HepG2 (cell line): ENCODE data around the gene FGF23. TPM values are rescaled to one million over a fixed set of nuclear protein-coding genes. Genes with fewer than 3 reads are reported as not detected.
A peak's percentile ranks its signal among the peaks of the same experiment; 100 is the strongest.

Experiments used
- ATAC-seq: fragments of 200-7000 bp; cut with Tn5 transposase; 3 replicates; pipeline ENCODE4 v1.9.1; 2020; ENCODE audit warnings: mild to moderate bottlenecking, moderate library complexity
- BruUV-seq: library from RNA; stranded (reverse); fragments of 400-500 nt; replicated peaks from 2 replicates; lab custom pipeline; 2021; lab: Mats Ljungman, UMichigan
- CTCF ChIA-PET: fragments of 300-600 bp; formaldehyde crosslinking; extraction: SDS; loops from one replicate; lab custom pipeline; 2021; ENCODE audit warnings: low total read pairs, inconsistent platforms, low intra/inter-chr PET ratio; lab: Yijun Ruan, JAX
- POLR2A ChIA-PET: fragments of 350-600 bp; sonication (Branson Sonifier 250); formaldehyde crosslinking; loops from one replicate; lab custom pipeline; 2020; ENCODE audit warnings: antibody characterized with exemption, inconsistent platforms; lab: Yijun Ruan, JAX
- DNase-seq: peaks from one replicate; pipeline ENCODE4 v3.0.0-alpha.2; 2015; ENCODE audit warnings: low spot score
- FAIRE-seq: peaks from 3 replicates; lab custom pipeline; 2011; peaks lifted over from hg19 to GRCh38; lab: Jason Lieb, UNC
- H2AFZ ChIP-seq: one replicate; pipeline ENCODE4 v1.6.1; 2011; ENCODE audit warnings: low read length, inconsistent platforms
- H3K27ac ChIP-seq: fragments of 300-600 bp; 3 replicates; pipeline ENCODE4 v1.8.0; 2011; ENCODE audit warnings: mixed run types, mild to moderate bottlenecking, mixed read lengths, low read length, inconsistent platforms; ENCODE audit not compliant: insufficient read depth; ENCODE audit errors: extremely low read length
- H3K27me3 ChIP-seq, 2 experiments: fragments of 200-600 bp in 1 of 2; 2 replicates in 1 of 2; 3 replicates in 1 of 2; pipeline versions ENCODE4 v1.6.0 to v1.8.0; 2011; ENCODE audit warnings: low read length in 2 of 2, mild to moderate bottlenecking in 2 of 2, moderate library complexity in 2 of 2, inconsistent platforms in 1 of 2; ENCODE audit not compliant: insufficient read depth in 2 of 2, control insufficient read depth in 1 of 2
- H3K36me3 ChIP-seq, 2 experiments: fragments of 200-600 bp in 1 of 2; replicated peaks in 1 of 2; 2 replicates in 1 of 2; 3 replicates in 1 of 2; pipeline versions ENCODE4 v1.5.1 to v1.8.0; 2011; ENCODE audit warnings: low read length in 2 of 2, inconsistent platforms in 1 of 2; ENCODE audit not compliant: insufficient read depth in 2 of 2, control insufficient read depth in 1 of 2
- H3K4me1 ChIP-seq: 2 replicates; pipeline ENCODE4 v1.5.1; 2012; ENCODE audit warnings: low read length, inconsistent platforms; ENCODE audit not compliant: insufficient read depth
- H3K4me2 ChIP-seq: 2 replicates; pipeline ENCODE4 v1.6.0; 2011; ENCODE audit warnings: low read depth, low read length, inconsistent platforms
- H3K4me3 ChIP-seq, 3 experiments: fragments of 200-600 bp in 1 of 3; sonication (generic), shearing (Covaris generic) in 1 of 3; replicated peaks in 1 of 3; 2 replicates each; pipeline ENCODE4 v1.5.1; 2011 to 2016; ENCODE audit warnings: low read length in 3 of 3, inconsistent platforms in 2 of 3, low read depth in 2 of 3, mild to moderate bottlenecking in 2 of 3, control low read depth in 1 of 3, mixed read lengths in 1 of 3; ENCODE audit not compliant: insufficient read depth in 1 of 3
- H3K79me2 ChIP-seq: one replicate; pipeline ENCODE4 v1.6.1; 2011; ENCODE audit warnings: low read length, inconsistent platforms; ENCODE audit not compliant: insufficient read depth
- H3K9ac ChIP-seq: 2 replicates; pipeline ENCODE4 v1.6.0; 2011; ENCODE audit warnings: mild to moderate bottlenecking, low read depth, low read length, inconsistent platforms; ENCODE audit not compliant: insufficient read depth
- H3K9me3 ChIP-seq: 2 replicates; pipeline ENCODE4 v1.5.1; 2012; ENCODE audit warnings: mild to moderate bottlenecking, low read length
- H4K20me1 ChIP-seq: 2 replicates; pipeline ENCODE4 v1.6.0; 2011; ENCODE audit warnings: inconsistent platforms, mild to moderate bottlenecking, low read length, moderate library complexity; ENCODE audit not compliant: insufficient read depth
- AFF4 ChIP-seq: sonication (generic); formaldehyde crosslinking; IDR thresholded peaks from 2 replicates; pipeline ENCODE4 v1.4.0; 2020; ENCODE audit warnings: missing genetic modification reagents
- CTCF ChIP-seq: sonication (generic); formaldehyde crosslinking; IDR thresholded peaks from 2 replicates; pipeline ENCODE4 v1.5.0; 2020; ENCODE audit warnings: mild to moderate bottlenecking, missing genetic modification reagents, moderate library complexity
- MAFF ChIP-seq: IDR thresholded peaks from 2 replicates; pipeline ENCODE4 v1.6.1; 2011; ENCODE audit warnings: low read depth, low read length, improper control_type of control experiment
- MAFK ChIP-seq, 2 experiments: IDR thresholded peaks in 1 of 2; conservative IDR thresholded peaks in 1 of 2; 2 replicates each; pipeline ENCODE4 v1.6.1; 2011; ENCODE audit warnings: improper control_type of control experiment in 2 of 2, low read length in 2 of 2
- MBNL3 ChIP-seq: fragments of 250-450 bp; sonication (Bioruptor Pico); conservative IDR thresholded peaks from 2 replicates; pipeline ENCODE4 v1.8.0; 2022; ENCODE audit warnings: mild to moderate bottlenecking, inconsistent platforms
- MIER2 ChIP-seq: IDR thresholded peaks from 2 replicates; pipeline ENCODE4 v1.6.1; 2016; ENCODE audit warnings: missing biosample characterization, missing genetic modification reagents
- MIER3 ChIP-seq: IDR thresholded peaks from 2 replicates; pipeline ENCODE4 v1.6.1; 2016; ENCODE audit warnings: missing compliant biosample characterization, borderline replicate concordance
- NR2F1 ChIP-seq, 2 experiments: fragments of 450-650 bp in 1 of 2; formaldehyde crosslinking in 1 of 2; IDR thresholded peaks; 2 replicates each; pipeline versions ENCODE4 v1.5.0 to v1.6.1; 2016 to 2020; ENCODE audit warnings: mild to moderate bottlenecking in 1 of 2, missing compliant biosample characterization in 1 of 2, missing genetic modification reagents in 1 of 2, moderate library complexity in 1 of 2
- PITX1 ChIP-seq: sonication (generic); formaldehyde crosslinking; IDR thresholded peaks from 2 replicates; pipeline ENCODE4 v1.5.1; 2020; ENCODE audit warnings: mild to moderate bottlenecking, missing genetic modification reagents
- SP4 ChIP-seq: sonication (generic); formaldehyde crosslinking; IDR thresholded peaks from 2 replicates; pipeline ENCODE4 v1.8.1; 2023; ENCODE audit warnings: mild to moderate bottlenecking, missing genetic modification reagents
- YEATS4 ChIP-seq: sonication (generic); formaldehyde crosslinking; IDR thresholded peaks from 2 replicates; pipeline ENCODE4 v1.4.0; 2020; ENCODE audit warnings: missing genetic modification reagents, borderline replicate concordance
- ZNF331 ChIP-seq: sonication (generic); formaldehyde crosslinking; IDR thresholded peaks from 2 replicates; pipeline ENCODE4 v1.4.0; 2020; ENCODE audit warnings: missing genetic modification reagents
- ZNF354B ChIP-seq: sonication (generic); formaldehyde crosslinking; IDR thresholded peaks from 2 replicates; pipeline ENCODE4 v1.8.0; 2022; ENCODE audit warnings: mild to moderate bottlenecking, missing genetic modification reagents
- ZNF530 ChIP-seq: sonication (generic); formaldehyde crosslinking; IDR thresholded peaks from 2 replicates; pipeline ENCODE4 v1.5.0; 2020; ENCODE audit warnings: low read depth, mild to moderate bottlenecking, missing genetic modification reagents
- ZNF672 ChIP-seq: sonication (generic); formaldehyde crosslinking; IDR thresholded peaks from 2 replicates; pipeline ENCODE4 v1.8.1; 2022; ENCODE audit warnings: missing genetic modification reagents
- WGBS: methylation state at CpG from one replicate; pipeline ENCODE4 v1.1.6; 2017; ENCODE audit warnings: low lambda C conversion rate; 5-methylcytosine and 5-hydroxymethylcytosine counted together
- in situ Hi-C: cut with HindIII; loops from 2 replicates; pipeline ENCODE4 v1.10.0; 2017; ENCODE audit warnings: low pct_unique_long_range_greater_than_20kb; ENCODE audit not compliant: extremely low pct_ligation_motif_present
- intact Hi-C: fragments of 100-400 bp; cut with micrococcal nuclease; formaldehyde crosslinking; loops from one replicate; pipeline ENCODE4 v1.10.0; 2022; ENCODE audit not compliant: unreplicated experiment
- polyA plus RNA-seq, 8 experiments: library from polyadenylated mRNA; depleted of rRNA in 3 of 8; stranded (reverse) in 7 of 8; unstranded in 1 of 8; fragments of >200 nt; fragmentation: Illumina TruSeq in 4 of 8; extraction: Trizol in 4 of 8; gene quantifications; 2 replicates each; pipeline versions ENCODE4 v1.2.1 to v1.2.3, GENCODE V29; 2011 to 2016; ENCODE audit warnings: low read depth in 4 of 8, missing spikeins in 1 of 8, mixed read lengths in 1 of 8; ENCODE audit not compliant: insufficient read depth in 1 of 8
- total RNA-seq, 5 experiments: library from RNA; depleted of rRNA; stranded (reverse); fragments of >200 nt; fragmentation: Illumina TruSeq; extraction: Trizol; gene quantifications; 2 replicates each; pipeline ENCODE4 v1.2.3, GENCODE V29; 2016; ENCODE audit warnings: low read depth in 1 of 5

The FGF23 gene
- total and polyA plus RNA-seq, 2 of the 13 experiments (the other 11 are each of a cell fraction or from before 2014, with no cell fraction given), result not detected

GRCh38 chr12:4372653-4373052 is 6.9 kb downstream of the FGF23 start:
- Histone ChIP-seq H3K4me3 (no peak overlapping the region), H3K79me2 (no peaks in the 10 kb centered on the region), H3K9me3 (no peaks in the 10 kb centered on the region), H3K4me1 (peaks cover 10% of the 10 kb centered on the region), H3K27me3 (peaks cover 5 to 41% of the 10 kb centered on the region in 2 experiments; a peak in 3 of 5 replicates), H2AFZ (no peak overlapping the region), H4K20me1 (no peaks in the 10 kb centered on the region), H3K27ac (no peak overlapping the region), H3K4me2 (no peak overlapping the region), H3K36me3 (no peaks in the 10 kb centered on the region), H3K9ac (no peak overlapping the region)
- no peak for DNase-seq
- FAIRE-seq, result no peak
- TF ChIP-seq MAFF, result peak; percentile 72
- no peak for TF ChIP-seq MIER3 (CRISPR knock-in tag)
- no peak for TF ChIP-seq CTCF (CRISPR knock-in tag)
- no peak for TF ChIP-seq MIER2 (CRISPR knock-in tag)
- no peak for TF ChIP-seq ZNF530 (CRISPR knock-in tag)
- TF ChIP-seq MAFK (conservative IDR thresholded peaks at IDR 0.05 in 1 of 2, IDR thresholded peaks at IDR 0.05 in 1 of 2; ENCODE audit: low read length in 2 of 2), result peak; percentile 54 to 81; a peak in 2 of 4 replicates
- TF ChIP-seq ZNF672 (CRISPR knock-in tag), result no peak
- ChIA-PET CTCF (no interaction called here), POLR2A (no interaction called here)
- ATAC-seq, result no peak
- intact Hi-C loops, result no loop called here
- BruUV-seq, result no TSS peak
- WGBS, result 0% methylated on average over 2 of the region's 2 CpGs
- in situ Hi-C loops, result no loop called here

- no peaks in the 10 kb centered on the region for H4K20me1 ChIP-seq
- no TSS peak for BruUV-seq
- H3K27ac ChIP-seq, result no peak overlapping the region
- no peak overlapping the region for H2AFZ ChIP-seq
- H3K36me3 ChIP-seq, result no peaks in the 10 kb centered on the region
- WGBS, result 62% methylated on average over 20 of the region's 31 CpGs
- H3K27me3 ChIP-seq, result peaks cover 4 to 31% of the 10 kb centered on the region in 2 experiments; a peak in 3 of 5 replicates
- peaks cover 6% of the 10 kb centered on the region for H3K4me1 ChIP-seq
- no peak overlapping the region for H3K4me3 ChIP-seq
- ChIA-PET CTCF (no interaction called here), POLR2A (no interaction called here)
- no peak overlapping the region for H3K9ac ChIP-seq
- no peak overlapping the region for H3K4me2 ChIP-seq
- H3K79me2 ChIP-seq, result no peaks in the 10 kb centered on the region
- ATAC-seq, result no peak
- intact Hi-C loops, result no loop called here
- no peak for FAIRE-seq
- no peaks in the 10 kb centered on the region for H3K9me3 ChIP-seq
- DNase-seq, result no peak
- in situ Hi-C loops, result no loop called here
- no peak for TF ChIP-seq AFF4 (CRISPR knock-in tag)
- no peak for TF ChIP-seq MBNL3 (CRISPR knock-in tag)
- no peak for TF ChIP-seq NR2F1 (CRISPR knock-in tag; IDR thresholded peaks at IDR 0.05)
- no peak for TF ChIP-seq ZNF354B (CRISPR knock-in tag)
- TF ChIP-seq PITX1 (CRISPR knock-in tag), result no peak
- TF ChIP-seq SP4 (CRISPR knock-in tag), result no peak
- TF ChIP-seq YEATS4 (CRISPR knock-in tag), result no peak
- TF ChIP-seq ZNF331 (CRISPR knock-in tag), result no peak
Observed at GRCh38 chr12:4370265-4370664, 9.2 kb downstream of the FGF23 start.
